Fibroblast of lung (primary cell): ENCODE data around the gene MMP23B. TPM values are rescaled to one million over a fixed set of nuclear protein-coding genes. Genes with fewer than 3 reads are reported as not detected.
"Not testable (repeated sequence)": the region's sequence is repeated elsewhere in the genome, so short reads cannot be mapped to it uniquely, and the experiment has no call there.

Experiments
- DNase-seq, 2 donors: peaks; one replicate each; pipeline versions ENCODE4 v3.0.0 to v3.0.0-alpha.2; 2010; ENCODE audit warnings: low read depth in 2 of 2
- H2AFZ ChIP-seq: 2 replicates; pipeline ENCODE4 v1.5.1; 2012; ENCODE audit warnings: low read length, control low read depth, inconsistent platforms
- H3K27ac ChIP-seq: 2 replicates; pipeline ENCODE4 v1.5.1; 2011; ENCODE audit warnings: low read length, control low read depth; ENCODE audit not compliant: insufficient read depth
- H3K27me3 ChIP-seq: 2 replicates; pipeline ENCODE4 v1.5.1; 2011; ENCODE audit warnings: mild to moderate bottlenecking, low read length; ENCODE audit not compliant: control insufficient read depth, insufficient read depth
- H3K36me3 ChIP-seq: 2 replicates; pipeline ENCODE4 v1.5.1; 2011; ENCODE audit warnings: low read length; ENCODE audit not compliant: control insufficient read depth, insufficient read depth
- H3K4me1 ChIP-seq: 2 replicates; pipeline ENCODE4 v1.5.1; 2011; ENCODE audit warnings: low read length; ENCODE audit not compliant: control insufficient read depth, insufficient read depth; ENCODE audit errors: extremely low read depth
- H3K4me2 ChIP-seq: 2 replicates; pipeline ENCODE4 v1.5.1; 2011; ENCODE audit warnings: low read length, control low read depth; ENCODE audit not compliant: insufficient read depth; ENCODE audit errors: extremely low read depth
- H3K4me3 ChIP-seq, 4 experiments: fragments of 200-600 bp in 1 of 4; sonication (generic) in 1 of 4; replicated peaks in 1 of 4; 2 replicates each; pipeline ENCODE4 v1.5.1; 2011 to 2016; ENCODE audit warnings: low read length in 4 of 4, low read depth in 3 of 4, mild to moderate bottlenecking in 3 of 4, control low read depth in 2 of 4, inconsistent platforms in 1 of 4, mixed read lengths in 1 of 4; ENCODE audit not compliant: insufficient read depth in 1 of 4; ENCODE audit errors: control extremely low read depth in 1 of 4
- H3K79me2 ChIP-seq: 2 replicates; pipeline ENCODE4 v1.5.1; 2012; ENCODE audit warnings: mild to moderate bottlenecking, low read length, inconsistent platforms; ENCODE audit not compliant: control insufficient read depth, insufficient read depth
- H3K9ac ChIP-seq: 2 replicates; pipeline ENCODE4 v1.5.1; 2011; ENCODE audit warnings: mild to moderate bottlenecking, low read length, control low read depth; ENCODE audit not compliant: insufficient read depth
- H3K9me3 ChIP-seq: 2 replicates; pipeline ENCODE4 v1.5.1; 2012; ENCODE audit warnings: low read depth, low read length; ENCODE audit not compliant: control insufficient read depth, insufficient read depth
- H4K20me1 ChIP-seq: 2 replicates; pipeline ENCODE4 v1.5.1; 2011; ENCODE audit warnings: low read length; ENCODE audit not compliant: control insufficient read depth, insufficient read depth; ENCODE audit errors: extremely low read depth
- EZH2 ChIP-seq: IDR thresholded peaks from 2 replicates; pipeline ENCODE4 v1.5.1; 2012; ENCODE audit warnings: low read length, control low read depth, mild to moderate bottlenecking; ENCODE audit errors: missing control alignments
- polyA plus RNA-seq, 2 donors: library from polyadenylated mRNA; depleted of rRNA in 1 of 2; stranded (reverse) in 1 of 2; unstranded in 1 of 2; fragments of >200 nt; gene quantifications; 2 replicates each; pipeline ENCODE4 v1.2.1, GENCODE V29; 2011 to 2012; ENCODE audit warnings: missing spikeins in 1 of 2
- total RNA-seq: library from RNA; depleted of rRNA; stranded (reverse); fragments of >200 nt; gene quantifications from 2 replicates; pipeline ENCODE4 v1.2.1, GENCODE V29; 2014
- TF ChIP-seq, protein P1 (sequence below), 2 donors: IDR thresholded peaks in 1 of 2; conservative IDR thresholded peaks in 1 of 2; 1 replicate in 1 of 2; 2 replicates in 1 of 2; pipeline ENCODE4 v1.5.1; 2011 to 2012; ENCODE audit warnings: low read length in 2 of 2, control low read depth in 1 of 2, inconsistent platforms in 1 of 2, low read depth in 1 of 2, mild to moderate bottlenecking in 1 of 2

Gene MMP23B
- total and polyA plus RNA-seq, 2 donors (not counting 1 experiment from before 2014, with no cell fraction given) = 0.89 to 4.6 TPM

DNA sequence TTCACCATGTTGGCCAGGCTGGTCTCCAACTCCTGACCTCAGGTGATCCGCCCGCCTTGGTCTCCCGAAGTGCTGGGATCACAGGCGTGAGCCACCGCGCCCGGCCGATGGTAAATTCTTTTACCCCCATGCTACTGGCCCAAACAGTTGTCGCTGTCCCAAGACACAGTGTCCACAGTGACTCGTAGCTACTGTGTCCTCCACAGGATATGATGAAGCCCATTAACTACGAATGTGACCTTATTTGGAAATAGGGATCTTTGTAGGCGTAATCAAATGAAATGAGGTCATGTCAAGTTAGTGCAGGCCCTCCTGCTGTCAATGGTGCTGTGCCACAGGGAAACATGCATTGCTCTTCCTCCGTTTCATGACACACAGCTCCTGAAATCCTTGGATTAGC lies 40.5 kb upstream of the MMP23B start:
- H3K36me3 ChIP-seq = no peaks in the 10 kb centered on the region
- no peak overlapping the region for H2AFZ ChIP-seq
- DNase-seq = no peak

DNA sequence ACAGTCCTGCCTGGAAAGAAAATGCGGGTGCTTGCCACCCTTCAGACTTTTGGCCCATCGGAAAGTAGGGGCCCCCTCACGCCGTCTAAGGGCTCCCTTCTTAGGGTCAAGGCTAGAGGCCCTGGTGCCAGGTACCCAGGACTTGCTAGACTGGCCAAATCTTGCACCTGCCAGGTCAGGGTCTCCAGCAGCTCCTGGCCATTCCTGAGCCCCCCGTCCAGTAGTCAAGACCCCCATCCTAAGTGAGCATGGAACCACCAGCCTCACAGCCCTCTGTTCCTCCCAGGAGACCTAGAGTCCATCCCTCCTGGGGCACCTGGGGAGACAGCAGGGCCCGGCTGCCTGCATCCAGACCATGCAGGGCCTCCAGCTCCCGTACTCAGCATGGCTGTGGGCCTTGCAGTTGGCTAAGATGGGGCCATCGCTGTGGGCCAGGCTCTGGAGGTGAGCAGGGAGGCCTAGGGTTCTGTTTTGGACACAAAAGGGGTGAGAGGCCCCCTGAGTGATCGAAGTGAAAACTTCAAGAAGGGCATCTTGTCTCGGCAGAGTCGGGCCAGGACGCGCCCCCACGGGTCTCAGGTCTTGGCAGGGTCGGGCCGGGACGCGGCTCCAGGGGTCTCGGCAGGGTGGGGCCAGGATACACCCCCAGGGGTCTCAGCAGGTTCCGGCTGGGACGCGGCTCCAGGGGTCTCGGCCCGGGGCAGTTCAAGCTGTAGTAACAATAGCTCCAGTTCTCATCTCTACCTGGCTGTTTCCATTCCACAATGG lies 38.0 kb upstream of the MMP23B start:
- TF ChIP-seq EZH2 = no peak
- TF ChIP-seq, protein P1, sequence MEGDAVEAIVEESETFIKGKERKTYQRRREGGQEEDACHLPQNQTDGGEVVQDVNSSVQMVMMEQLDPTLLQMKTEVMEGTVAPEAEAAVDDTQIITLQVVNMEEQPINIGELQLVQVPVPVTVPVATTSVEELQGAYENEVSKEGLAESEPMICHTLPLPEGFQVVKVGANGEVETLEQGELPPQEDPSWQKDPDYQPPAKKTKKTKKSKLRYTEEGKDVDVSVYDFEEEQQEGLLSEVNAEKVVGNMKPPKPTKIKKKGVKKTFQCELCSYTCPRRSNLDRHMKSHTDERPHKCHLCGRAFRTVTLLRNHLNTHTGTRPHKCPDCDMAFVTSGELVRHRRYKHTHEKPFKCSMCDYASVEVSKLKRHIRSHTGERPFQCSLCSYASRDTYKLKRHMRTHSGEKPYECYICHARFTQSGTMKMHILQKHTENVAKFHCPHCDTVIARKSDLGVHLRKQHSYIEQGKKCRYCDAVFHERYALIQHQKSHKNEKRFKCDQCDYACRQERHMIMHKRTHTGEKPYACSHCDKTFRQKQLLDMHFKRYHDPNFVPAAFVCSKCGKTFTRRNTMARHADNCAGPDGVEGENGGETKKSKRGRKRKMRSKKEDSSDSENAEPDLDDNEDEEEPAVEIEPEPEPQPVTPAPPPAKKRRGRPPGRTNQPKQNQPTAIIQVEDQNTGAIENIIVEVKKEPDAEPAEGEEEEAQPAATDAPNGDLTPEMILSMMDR (conservative IDR thresholded peaks at IDR 0.05 in 1 of 2, IDR thresholded peaks at IDR 0.05 in 1 of 2; ENCODE audit: low read depth in 1 of 2, low read length in 2 of 2) = no peak
- H3K9me3 ChIP-seq = no peaks in the 10 kb centered on the region
- H3K4me1 ChIP-seq = peaks cover 2% of the 10 kb centered on the region
- no peak overlapping the region for H3K27ac ChIP-seq
- H3K4me3 ChIP-seq = no peak overlapping the region
- no peak for DNase-seq
- no peak overlapping the region for H3K9ac ChIP-seq
- no peak overlapping the region for H2AFZ ChIP-seq
- H3K79me2 ChIP-seq = no peaks in the 10 kb centered on the region
- H3K4me2 ChIP-seq = no peak overlapping the region
- no peaks in the 10 kb centered on the region for H4K20me1 ChIP-seq
- H3K27me3 ChIP-seq = peaks cover 8% of the 10 kb centered on the region
- no peaks in the 10 kb centered on the region for H3K36me3 ChIP-seq

More for the DNA sequence above, 40.5 kb upstream of the MMP23B start:
- Histone ChIP-seq H3K4me3 (no peak overlapping the region), H3K9me3 (no peaks in the 10 kb centered on the region), H3K4me1 (no peaks in the 10 kb centered on the region), H4K20me1 (no peaks in the 10 kb centered on the region), H3K27ac (no peak overlapping the region), H3K4me2 (no peak overlapping the region), H3K9ac (no peak overlapping the region), H3K79me2 (no peaks in the 10 kb centered on the region), H3K27me3 (peaks cover 6% of the 10 kb centered on the region)
- TF ChIP-seq, protein P1 (conservative IDR thresholded peaks at IDR 0.05 in 1 of 2, IDR thresholded peaks at IDR 0.05 in 1 of 2; ENCODE audit: low read depth in 1 of 2, low read length in 2 of 2) = no peak
- no peak for TF ChIP-seq EZH2

DNA sequence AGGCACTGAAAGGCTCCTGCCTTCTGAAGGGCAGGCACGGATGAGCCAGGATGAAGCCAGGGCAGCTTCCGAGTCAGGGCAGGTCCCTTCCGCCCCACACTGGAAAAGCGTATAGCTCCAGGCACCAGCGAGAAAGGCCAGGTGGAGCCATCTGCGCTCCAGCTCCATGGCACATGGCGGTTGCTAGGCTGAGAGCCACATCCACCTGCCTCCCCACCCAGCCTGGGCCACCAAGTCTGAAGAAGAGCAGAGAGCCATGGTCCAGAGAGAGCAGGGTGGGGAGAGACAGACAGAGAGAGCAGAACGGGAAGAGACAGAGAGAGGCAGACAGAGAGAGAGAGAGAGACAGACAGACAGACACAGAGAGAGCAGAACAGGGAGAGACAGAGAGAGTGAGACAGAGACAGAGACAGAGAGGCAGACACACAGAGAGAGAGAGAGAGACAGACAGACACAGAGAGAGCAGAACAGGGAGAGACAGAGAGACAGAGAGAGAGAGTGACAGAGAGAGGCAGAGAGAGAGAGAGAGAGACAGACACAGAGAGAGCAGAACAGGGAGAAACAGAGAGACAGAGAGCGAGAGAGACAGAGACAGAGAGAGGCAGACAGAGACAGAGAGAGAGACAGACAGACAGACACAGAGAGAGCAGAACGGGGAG lies 37.2 kb upstream of the MMP23B start:
- H3K27ac ChIP-seq = no peak overlapping the region
- H3K4me3 ChIP-seq = no peak overlapping the region
- DNase-seq = no peak

DNA sequence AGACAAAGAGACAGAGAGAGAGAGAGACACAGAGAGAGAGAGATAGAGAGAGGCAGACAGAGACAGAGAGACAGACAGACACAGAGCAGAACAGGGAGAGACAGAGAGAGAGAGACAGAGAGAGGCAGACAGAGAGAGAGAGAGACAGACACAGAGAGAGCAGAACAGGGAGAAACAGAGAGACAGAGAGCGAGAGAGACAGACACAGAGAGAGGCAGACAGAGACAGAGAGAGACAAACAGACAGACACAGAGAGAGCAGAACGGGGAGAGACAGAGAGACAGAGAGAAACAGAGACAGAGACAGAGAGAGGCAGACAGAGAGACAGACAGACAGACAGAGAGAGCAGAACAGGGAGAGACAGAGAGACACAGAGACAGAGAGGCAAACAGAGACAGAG lies 36.6 kb upstream of the MMP23B start:
- H3K27me3 ChIP-seq, DNase-seq, H3K4me3 ChIP-seq, H3K36me3 ChIP-seq, H3K27ac ChIP-seq, H3K4me2 ChIP-seq, H3K9me3 ChIP-seq, H2AFZ ChIP-seq, H3K79me2 ChIP-seq, H3K4me1 ChIP-seq, H3K9ac ChIP-seq, H4K20me1 ChIP-seq: not testable (repeated sequence)

More for the DNA sequence above, 37.2 kb upstream of the MMP23B start:
- Histone ChIP-seq H4K20me1 (no peaks in the 10 kb centered on the region), H3K27me3 (peaks cover 8% of the 10 kb centered on the region), H3K4me1 (peaks cover 2% of the 10 kb centered on the region), H3K36me3 (no peaks in the 10 kb centered on the region), H3K79me2 (no peaks in the 10 kb centered on the region), H3K9me3 (no peaks in the 10 kb centered on the region), H3K4me2 (no peak overlapping the region), H2AFZ (no peak overlapping the region), H3K9ac (no peak overlapping the region)
- no peak for TF ChIP-seq EZH2
- TF ChIP-seq, protein P1 (conservative IDR thresholded peaks at IDR 0.05 in 1 of 2, IDR thresholded peaks at IDR 0.05 in 1 of 2; ENCODE audit: low read depth in 1 of 2, low read length in 2 of 2) = no peak
